Left lung (tissue), 10 donors: Measurements from ENCODE around the gene COL21A1. TPM values are rescaled to one million over a fixed set of nuclear protein-coding genes. Genes with fewer than 3 reads are reported as not detected.

Experiments
- ATAC-seq: fragments of 200-7000 bp; cut with Tn5 transposase; one replicate; pipeline ENCODE4 v1.9.1; 2020; ENCODE audit warnings: moderate library complexity
- DNase-seq, 4 donors: peaks; one replicate each; pipeline ENCODE4 v3.0.0-alpha.2; 2013 to 2020
- H3K27ac ChIP-seq, 2 donors: fragments of 200-600 bp; sonication (generic) in 1 of 2; one replicate each; pipeline versions ENCODE4 v1.5.0 to v1.8.0; 2020 to 2021
- H3K27me3 ChIP-seq, 2 donors: fragments of 200-600 bp; sonication (generic) in 1 of 2; one replicate each; pipeline versions ENCODE4 v1.5.0 to v1.8.0; 2020 to 2021
- H3K36me3 ChIP-seq, 2 donors: fragments of 200-600 bp; sonication (generic) in 1 of 2; one replicate each; pipeline versions ENCODE4 v1.5.0 to v1.8.0; 2020 to 2021
- H3K4me1 ChIP-seq, 2 donors: fragments of 200-600 bp; one replicate each; pipeline ENCODE4 v1.8.0; 2021
- H3K4me3 ChIP-seq, 2 donors: fragments of 200-600 bp; sonication (generic) in 1 of 2; one replicate each; pipeline versions ENCODE4 v1.5.0 to v1.8.0; 2020 to 2021; ENCODE audit warnings: mild to moderate bottlenecking in 1 of 2
- H3K9me3 ChIP-seq, 2 donors: fragments of 200-600 bp; sonication (generic) in 1 of 2; one replicate each; pipeline versions ENCODE4 v1.5.0 to v1.8.0; 2020 to 2021
- intact Hi-C, 2 donors: fragments of 100-400 bp; cut with DNase I; formaldehyde crosslinking; loops; one replicate each; pipeline versions ENCODE4 v1.11.2 to v1.14.2; 2022
- polyA plus RNA-seq, 6 donors: library from polyadenylated mRNA; unstranded; fragments of 120-200 nt; gene quantifications; one replicate each; pipeline ENCODE4 v1.2.1, GENCODE V29; 2013; ENCODE audit not compliant: insufficient read length in 6 of 6
- total RNA-seq, 2 donors: library from RNA; stranded (reverse); fragmentation: NEBNext Ultra II Directional; extraction: Animal tissue kit (Norgen Biotek cat#: 25700); gene quantifications; one replicate each; pipeline ENCODE4 v1.2.1, GENCODE V29; 2021
- TF ChIP-seq, protein P1 (sequence below), 2 donors: fragments of 200-600 bp; sonication (generic) in 1 of 2; IDR thresholded peaks; one replicate each; pipeline versions ENCODE4 v1.5.0 to v1.8.0; 2021; ENCODE audit warnings: antibody characterized with exemption in 2 of 2
- donor health status: DM: no; HTN: yes; CAD: no.
- donor health status: DM: no; HTN: no; CAD: no.

Gene COL21A1
- total and polyA plus RNA-seq, 8 donors, result 6.6 to 190 (median 151) TPM

DNA sequence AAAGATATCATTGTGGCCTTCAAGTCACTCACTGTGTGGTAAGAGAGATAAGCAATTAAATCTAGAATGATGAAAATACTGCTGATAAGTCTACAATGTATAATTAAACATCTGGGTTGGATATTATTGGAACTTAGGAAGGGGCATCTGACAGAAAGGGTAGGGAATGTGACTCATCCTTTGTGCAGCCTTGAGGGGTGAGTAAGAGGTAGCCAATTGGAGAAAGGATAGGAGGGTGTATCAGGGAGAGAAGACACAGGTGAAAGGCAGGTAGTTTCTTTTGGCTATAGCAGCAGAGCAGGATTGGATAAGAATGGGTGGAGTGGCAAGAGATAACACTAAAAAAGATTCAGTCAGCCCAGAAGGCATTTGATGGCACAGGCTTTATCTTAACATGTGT is 182.0 kb downstream of the COL21A1 start:
- Histone ChIP-seq H3K36me3 (no peaks in the 10 kb centered on the region), H3K9me3 (no peaks in the 10 kb centered on the region), H3K27me3 (no peaks in the 10 kb centered on the region), H3K27ac (no peak overlapping the region), H3K4me3 (no peak overlapping the region), H3K4me1 (no peaks in the 10 kb centered on the region)
- no peak for ATAC-seq
- DNase-seq, result no peak
- TF ChIP-seq, protein P1, sequence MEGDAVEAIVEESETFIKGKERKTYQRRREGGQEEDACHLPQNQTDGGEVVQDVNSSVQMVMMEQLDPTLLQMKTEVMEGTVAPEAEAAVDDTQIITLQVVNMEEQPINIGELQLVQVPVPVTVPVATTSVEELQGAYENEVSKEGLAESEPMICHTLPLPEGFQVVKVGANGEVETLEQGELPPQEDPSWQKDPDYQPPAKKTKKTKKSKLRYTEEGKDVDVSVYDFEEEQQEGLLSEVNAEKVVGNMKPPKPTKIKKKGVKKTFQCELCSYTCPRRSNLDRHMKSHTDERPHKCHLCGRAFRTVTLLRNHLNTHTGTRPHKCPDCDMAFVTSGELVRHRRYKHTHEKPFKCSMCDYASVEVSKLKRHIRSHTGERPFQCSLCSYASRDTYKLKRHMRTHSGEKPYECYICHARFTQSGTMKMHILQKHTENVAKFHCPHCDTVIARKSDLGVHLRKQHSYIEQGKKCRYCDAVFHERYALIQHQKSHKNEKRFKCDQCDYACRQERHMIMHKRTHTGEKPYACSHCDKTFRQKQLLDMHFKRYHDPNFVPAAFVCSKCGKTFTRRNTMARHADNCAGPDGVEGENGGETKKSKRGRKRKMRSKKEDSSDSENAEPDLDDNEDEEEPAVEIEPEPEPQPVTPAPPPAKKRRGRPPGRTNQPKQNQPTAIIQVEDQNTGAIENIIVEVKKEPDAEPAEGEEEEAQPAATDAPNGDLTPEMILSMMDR (IDR thresholded peaks at IDR 0.05), result no peak
- intact Hi-C loops, result no loop called here

- H3K9me3 ChIP-seq, result no peaks in the 10 kb centered on the region
- H3K36me3 ChIP-seq, result no peaks in the 10 kb centered on the region
- no peak for DNase-seq
- no peak overlapping the region for H3K4me3 ChIP-seq
- ATAC-seq, result no peak
- no peaks in the 10 kb centered on the region for H3K4me1 ChIP-seq
- intact Hi-C loops, result no loop called here
- no peaks in the 10 kb centered on the region for H3K27me3 ChIP-seq
- no peak overlapping the region for H3K27ac ChIP-seq
- TF ChIP-seq, protein P1 (IDR thresholded peaks at IDR 0.05), result no peak
Measured at GRCh38 chr6:56062836-56063235, 184.5 kb downstream of the COL21A1 start.

GRCh38 chr6:56058636-56059035 is 188.7 kb downstream of the COL21A1 start:
- ATAC-seq, result no peak
- Histone ChIP-seq H3K27me3 (no peaks in the 10 kb centered on the region), H3K4me3 (no peak overlapping the region), H3K27ac (no peak overlapping the region), H3K4me1 (no peaks in the 10 kb centered on the region), H3K36me3 (no peaks in the 10 kb centered on the region), H3K9me3 (no peaks in the 10 kb centered on the region)
- intact Hi-C loops, result no loop called here
- DNase-seq, result no peak
- TF ChIP-seq, protein P1 (IDR thresholded peaks at IDR 0.05), result no peak

DNA sequence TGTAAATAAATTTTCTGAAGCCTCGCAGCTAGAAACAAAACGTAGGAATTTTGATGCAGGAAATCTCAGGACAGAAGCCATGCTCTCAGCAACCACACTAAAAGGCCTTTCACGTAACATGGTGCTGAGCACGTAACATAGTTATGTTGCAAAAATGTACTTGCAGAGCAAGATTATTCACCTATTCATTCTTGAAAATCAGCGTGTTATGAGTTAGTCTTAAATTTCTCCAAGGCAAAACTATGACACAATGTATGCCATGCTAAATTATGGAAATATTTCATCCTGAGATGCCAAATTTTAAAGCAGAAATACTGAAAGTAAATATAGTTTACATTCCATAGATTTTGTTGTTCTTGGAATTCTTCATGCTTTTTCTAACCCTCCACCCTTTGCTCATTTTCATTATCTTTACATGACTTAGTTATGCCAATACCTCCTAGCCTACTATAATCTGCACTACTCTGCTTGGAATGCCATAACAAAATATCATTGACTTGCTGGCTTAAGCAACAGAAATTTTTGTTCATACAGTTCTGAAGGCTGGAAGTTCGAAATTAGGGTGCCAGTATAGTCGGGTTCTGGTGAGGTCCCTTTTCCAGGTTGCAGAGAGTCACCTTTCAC is 192.2 kb downstream of the COL21A1 start:
- intact Hi-C loops, result no loop called here
- Histone ChIP-seq H3K9me3 (no peaks in the 10 kb centered on the region), H3K4me3 (no peak overlapping the region), H3K27me3 (no peaks in the 10 kb centered on the region), H3K36me3 (no peaks in the 10 kb centered on the region), H3K4me1 (no peaks in the 10 kb centered on the region), H3K27ac (no peak overlapping the region)
- DNase-seq (no peak), ATAC-seq (no peak)
- TF ChIP-seq, protein P1 (IDR thresholded peaks at IDR 0.05), result no peak

GRCh38 chr6:56051202-56051598 is 196.2 kb downstream of the COL21A1 start:
- H3K4me1 ChIP-seq, result no peaks in the 10 kb centered on the region
- no peaks in the 10 kb centered on the region for H3K9me3 ChIP-seq
- TF ChIP-seq, protein P1 (IDR thresholded peaks at IDR 0.05), result no peak
- intact Hi-C loops, result no loop called here
- no peaks in the 10 kb centered on the region for H3K36me3 ChIP-seq
- no peak overlapping the region for H3K4me3 ChIP-seq
- no peak overlapping the region for H3K27ac ChIP-seq
- no peak for DNase-seq
- no peaks in the 10 kb centered on the region for H3K27me3 ChIP-seq
- no peak for ATAC-seq
